Measurements from ENCODE around the gene KIAA2012.

Gene KIAA2012

DNA sequence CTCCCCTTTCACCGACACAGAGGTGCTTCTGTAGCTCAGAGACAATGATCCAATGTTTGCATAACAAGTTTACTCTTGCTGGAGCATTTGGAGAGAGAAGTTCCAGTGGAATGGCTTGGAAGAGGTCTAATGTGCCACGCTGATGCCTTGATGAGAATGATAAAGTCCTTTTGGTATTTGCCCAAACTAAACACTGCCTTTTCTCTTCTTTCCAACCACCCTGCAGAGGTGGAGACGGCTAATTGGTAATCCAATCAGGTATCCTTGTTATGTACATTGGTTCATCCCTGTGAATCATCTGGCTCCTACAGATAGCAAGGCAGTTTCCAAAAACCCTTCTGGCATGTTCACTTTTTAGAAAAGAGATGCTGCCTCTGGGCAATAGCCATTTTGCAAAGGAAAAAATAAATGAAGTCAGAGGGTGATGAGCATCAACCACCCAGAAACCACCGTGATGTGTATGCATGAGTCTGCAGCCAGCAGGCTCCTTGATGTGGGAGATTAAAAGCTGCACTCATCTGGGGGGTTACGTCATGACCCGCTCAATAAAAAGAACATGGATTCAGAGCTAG lies 40.6 kb downstream of the KIAA2012 start:
- no peak for DNase-seq (ENCODE audit: low read depth)

GRCh38 chr2:202114291-202114690 lies 41.2 kb downstream of the KIAA2012 start:
- in situ Hi-C loops (cut with HindIII; ENCODE audit: low sequenced_read_pairs) = no loop called here
- TF ChIP-seq CTCF (IDR thresholded peaks at IDR 0.05; ENCODE audit: low read depth, low read length, missing control alignments) = no peak
- no peak for DNase-seq (ENCODE audit: low read depth)
- H3K4me3 ChIP-seq (ENCODE audit: low read depth, low read length) = no peak overlapping the region

More for the DNA sequence above, 40.6 kb downstream of the KIAA2012 start:
- in situ Hi-C loops (cut with HindIII; ENCODE audit: low sequenced_read_pairs) = no loop called here
- no peak overlapping the region for H3K4me3 ChIP-seq (ENCODE audit: low read depth, low read length)
- no peak for TF ChIP-seq CTCF (IDR thresholded peaks at IDR 0.05; ENCODE audit: low read depth, low read length, missing control alignments)

DNA sequence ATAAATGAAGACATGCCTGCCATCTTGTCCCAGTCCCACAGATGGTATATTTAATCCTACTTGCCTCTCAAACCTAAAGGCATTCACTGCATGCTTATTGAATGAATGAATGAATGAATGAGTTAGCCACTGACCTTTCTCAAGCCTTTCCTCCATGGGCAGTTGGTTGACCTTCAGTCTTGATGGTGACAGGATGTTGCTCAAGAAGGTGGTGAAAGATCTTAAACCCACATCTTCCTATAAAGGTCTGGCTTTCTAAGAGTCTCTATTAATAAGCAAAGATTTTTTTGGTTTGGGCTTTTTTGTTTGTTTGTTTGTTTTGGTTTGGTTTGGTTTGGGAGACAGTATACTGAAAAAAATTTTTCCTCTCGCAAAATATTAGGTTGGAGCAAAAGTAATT lies 41.7 kb downstream of the KIAA2012 start:
- TF ChIP-seq CTCF (IDR thresholded peaks at IDR 0.05; ENCODE audit: low read depth, low read length, missing control alignments) = no peak
- in situ Hi-C loops (cut with HindIII; ENCODE audit: low sequenced_read_pairs) = no loop called here
- no peak overlapping the region for H3K4me3 ChIP-seq (ENCODE audit: low read depth, low read length)
- DNase-seq (ENCODE audit: low read depth) = no peak

DNA sequence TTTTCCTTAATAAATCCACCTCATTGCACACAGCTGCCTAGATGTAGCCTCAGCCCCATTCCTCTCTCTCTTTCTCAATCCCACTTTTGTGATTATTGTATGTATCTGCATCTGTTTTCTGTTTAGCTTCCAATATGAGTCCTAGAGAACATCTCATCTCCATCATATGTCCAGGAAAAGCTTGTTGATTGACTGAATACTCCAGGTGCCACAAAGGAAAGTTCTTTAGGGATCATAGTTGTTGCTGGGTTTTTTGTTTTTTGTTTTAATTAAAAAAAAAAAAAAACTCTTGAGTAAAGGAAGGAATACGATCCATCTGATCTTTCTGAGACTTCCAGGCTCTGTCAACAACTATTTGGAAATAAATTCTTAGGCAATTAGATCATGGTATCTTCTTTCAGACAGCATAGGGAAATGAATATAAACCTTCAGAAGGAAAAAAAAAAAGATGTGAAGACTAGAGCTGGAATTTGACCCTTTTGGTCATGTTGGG lies 42.5 kb downstream of the KIAA2012 start:
- in situ Hi-C loops (cut with HindIII; ENCODE audit: low sequenced_read_pairs) = no loop called here
- H3K4me3 ChIP-seq (ENCODE audit: low read depth, low read length) = no peak overlapping the region

GRCh38 chr2:202116691-202117090 lies 43.6 kb downstream of the KIAA2012 start:
- DNase-seq (ENCODE audit: low read depth) = no peak
- no peak for TF ChIP-seq CTCF (IDR thresholded peaks at IDR 0.05; ENCODE audit: low read depth, low read length, missing control alignments)
- no peak overlapping the region for H3K4me3 ChIP-seq (ENCODE audit: low read depth, low read length)
- in situ Hi-C loops (cut with HindIII; ENCODE audit: low sequenced_read_pairs) = no loop called here

More for the DNA sequence above, 42.5 kb downstream of the KIAA2012 start:
- peak; percentile 20 for DNase-seq (ENCODE audit: low read depth)
- no peak for TF ChIP-seq CTCF (IDR thresholded peaks at IDR 0.05; ENCODE audit: low read depth, low read length, missing control alignments)

DNA sequence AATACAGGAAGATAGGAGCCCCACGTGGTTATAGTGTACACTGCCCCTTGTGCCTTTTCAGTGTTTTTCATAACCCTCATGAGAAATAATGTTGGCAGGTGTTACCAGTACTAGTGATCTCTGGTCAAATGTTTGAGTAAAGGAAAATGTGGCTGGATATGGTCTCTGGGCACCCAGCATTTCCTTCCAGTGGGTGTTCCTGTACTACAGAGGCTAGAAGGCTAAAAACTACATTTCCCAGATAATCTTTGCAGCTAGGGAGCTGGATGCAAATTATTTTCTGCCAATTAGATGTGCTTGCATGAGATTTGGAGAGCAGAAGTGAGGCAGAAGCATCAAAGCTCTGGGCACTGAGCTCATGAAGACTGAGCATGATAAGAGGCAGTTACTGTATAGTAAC lies 45.1 kb downstream of the KIAA2012 start:
- in situ Hi-C loops (cut with HindIII; ENCODE audit: low sequenced_read_pairs) = no loop called here
- DNase-seq (ENCODE audit: low read depth) = no peak
- no peak overlapping the region for H3K4me3 ChIP-seq (ENCODE audit: low read depth, low read length)
- no peak for TF ChIP-seq CTCF (IDR thresholded peaks at IDR 0.05; ENCODE audit: low read depth, low read length, missing control alignments)
